SK-N-SH (cell line): ENCODE results near the gene INTS3. TPM values are rescaled to one million over a fixed set of nuclear protein-coding genes. Genes with fewer than 3 reads are reported as not detected.

Experiments
- CTCF ChIA-PET: fragments of 300-600, 350-600 bp; formaldehyde crosslinking; extraction: SDS; loops from one replicate; lab custom pipeline; 2021; lab: Yijun Ruan, JAX
- POLR2A ChIA-PET: fragments of 350-600 bp; sonication (Branson Sonifier 250); formaldehyde crosslinking; extraction: SDS; loops from one replicate; lab custom pipeline; 2020; ENCODE audit warnings: antibody characterized with exemption, inconsistent platforms; lab: Yijun Ruan, JAX
- DNase-seq: peaks from one replicate; pipeline ENCODE4 v3.0.0; 2012
- H2AFZ ChIP-seq: fragments of 200-600 bp; sonication (generic); 2 replicates; pipeline ENCODE4 v1.8.1; 2016; ENCODE audit warnings: antibody characterized with exemption, mild to moderate bottlenecking, low read depth
- H3F3A ChIP-seq: fragments of 200-600 bp; sonication (generic); replicated peaks from 2 replicates; pipeline ENCODE3; 2016; ENCODE audit warnings: antibody characterized with exemption, mild to moderate bottlenecking; ENCODE audit not compliant: insufficient read depth
- H3K27ac ChIP-seq, 2 experiments: fragments of 200-500 bp in 1 of 2; fragments of 200-600 bp in 1 of 2; sonication (Bioruptor generic) in 1 of 2; sonication (generic), shearing (Covaris generic) in 1 of 2; 2 replicates each; pipeline versions ENCODE4 v1.5.1 to v1.6.1; 2014 to 2016; ENCODE audit warnings: low read depth in 2 of 2, inconsistent platforms in 1 of 2, low read length in 1 of 2, mild to moderate bottlenecking in 1 of 2, mixed read lengths in 1 of 2
- H3K27me3 ChIP-seq: fragments of 200-600 bp; sonication (generic), shearing (Covaris generic); 2 replicates; pipeline ENCODE4 v1.6.1; 2016; ENCODE audit warnings: mixed run types; ENCODE audit not compliant: insufficient read depth
- H3K36me3 ChIP-seq, 2 experiments: fragments of 200-500 bp in 1 of 2; fragments of 200-600 bp in 1 of 2; sonication (Bioruptor generic) in 1 of 2; sonication (generic) in 1 of 2; replicated peaks in 1 of 2; 2 replicates each; pipeline versions ENCODE3 to v1.5.1; 2014 to 2016; ENCODE audit warnings: low read length in 1 of 2, mild to moderate bottlenecking in 1 of 2; ENCODE audit not compliant: insufficient read depth in 2 of 2, control insufficient read depth in 1 of 2
- H3K4me1 ChIP-seq, 2 experiments: fragments of 200-500 bp in 1 of 2; fragments of 200-600 bp in 1 of 2; sonication (Bioruptor generic) in 1 of 2; sonication (generic), shearing (Covaris generic) in 1 of 2; 2 replicates each; pipeline versions ENCODE4 v1.5.1 to v1.6.1; 2014 to 2016; ENCODE audit warnings: low read depth in 1 of 2, low read length in 1 of 2, mixed run types in 1 of 2; ENCODE audit not compliant: insufficient read depth in 2 of 2, control insufficient read depth in 1 of 2
- H3K4me2 ChIP-seq: fragments of 200-600 bp; sonication (generic), shearing (Covaris generic); 2 replicates; pipeline ENCODE4 v1.6.1; 2017; ENCODE audit warnings: mixed run types
- H3K4me3 ChIP-seq, 2 experiments: fragments of 200-500 bp in 1 of 2; fragments of 200-600 bp in 1 of 2; sonication (Bioruptor generic) in 1 of 2; sonication (generic), shearing (Covaris generic) in 1 of 2; 2 replicates each; pipeline versions ENCODE4 v1.5.1 to v1.8.1; 2014 to 2016; ENCODE audit warnings: low read depth in 2 of 2, inconsistent platforms in 1 of 2, low read length in 1 of 2, mild to moderate bottlenecking in 1 of 2, mixed read lengths in 1 of 2, moderate library complexity in 1 of 2
- H3K79me2 ChIP-seq: fragments of 200-600 bp; sonication (generic); 2 replicates; pipeline ENCODE4 v1.8.1; 2017; ENCODE audit warnings: mild to moderate bottlenecking; ENCODE audit not compliant: insufficient read depth
- H3K9ac ChIP-seq: fragments of 200-600 bp; sonication (generic); 2 replicates; pipeline ENCODE4 v1.6.1; 2017; ENCODE audit warnings: mixed run types
- H3K9me2 ChIP-seq: fragments of 200-600 bp; sonication (generic); 2 replicates; pipeline ENCODE4 v1.6.1; 2017; ENCODE audit warnings: mixed run types
- H3K9me3 ChIP-seq: fragments of 200-600 bp; sonication (generic); 2 replicates; pipeline ENCODE4 v1.6.1; 2017; ENCODE audit warnings: mixed run types, mild to moderate bottlenecking, moderate library complexity
- H4K20me1 ChIP-seq: fragments of 200-600 bp; sonication (generic); 2 replicates; pipeline ENCODE4 v1.6.1; 2017; ENCODE audit warnings: mild to moderate bottlenecking, mixed run types; ENCODE audit not compliant: insufficient read depth
- CTCF ChIP-seq: fragments of 200-600 bp; sonication (generic); IDR thresholded peaks from 2 replicates; pipeline ENCODE4 v1.6.1; 2017; ENCODE audit warnings: antibody characterized with exemption, mild to moderate bottlenecking, moderate library complexity
- ELF1 ChIP-seq: IDR thresholded peaks from 2 replicates; pipeline ENCODE4 v1.4.0; 2012
- EP300 ChIP-seq, 2 experiments: IDR thresholded peaks; 2 replicates each; pipeline versions ENCODE4 v1.4.0 to v1.6.1; 2012; ENCODE audit warnings: borderline replicate concordance in 1 of 2, low read depth in 1 of 2, low read length in 1 of 2
- FOXM1 ChIP-seq: IDR thresholded peaks from 2 replicates; pipeline ENCODE4 v1.4.0; 2012; ENCODE audit warnings: low read depth, mild to moderate bottlenecking
- JUND ChIP-seq: IDR thresholded peaks from 2 replicates; pipeline ENCODE4 v1.4.0; 2012
- RAD21 ChIP-seq: IDR thresholded peaks from 2 replicates; pipeline ENCODE4 v1.6.1; 2012; ENCODE audit warnings: mild to moderate bottlenecking, low read length
- REST ChIP-seq: IDR thresholded peaks from 2 replicates; pipeline ENCODE4 v1.6.1; 2012; ENCODE audit warnings: mild to moderate bottlenecking, low read depth, low read length, moderate library complexity
- RXRA ChIP-seq: IDR thresholded peaks from 2 replicates; pipeline ENCODE4 v1.4.0; 2012; ENCODE audit warnings: low read depth, mild to moderate bottlenecking, borderline replicate concordance
- SIN3A ChIP-seq: IDR thresholded peaks from 2 replicates; pipeline ENCODE4 v1.6.1; 2012; ENCODE audit warnings: low read depth, mild to moderate bottlenecking, low read length, moderate library complexity, borderline replicate concordance
- TAF1 ChIP-seq: IDR thresholded peaks from 2 replicates; pipeline ENCODE4 v1.6.1; 2012; ENCODE audit warnings: low read depth, mild to moderate bottlenecking, low read length, moderate library complexity, borderline replicate concordance
- USF1 ChIP-seq: IDR thresholded peaks from 2 replicates; pipeline ENCODE4 v1.4.0; 2012; ENCODE audit warnings: low read depth, borderline replicate concordance
- YY1 ChIP-seq: IDR thresholded peaks from 2 replicates; pipeline ENCODE4 v1.4.0; 2012; ENCODE audit warnings: low read depth, mild to moderate bottlenecking
- WGBS: methylation state at CpG from one replicate; pipeline ENCODE4 v1.1.6; 2017; ENCODE audit warnings: low lambda C conversion rate; 5-methylcytosine and 5-hydroxymethylcytosine counted together
- polyA plus RNA-seq, 3 experiments: library from polyadenylated mRNA; depleted of rRNA; stranded (reverse); fragments of >200 nt; gene quantifications; 2 replicates each; pipeline ENCODE4 v1.2.3, GENCODE V29; 2012

Gene INTS3
- polyA plus RNA-seq, 1 of the 3 experiments (the other 2 are of a cell fraction): 64.3 TPM

GRCh38 chr1:153801028-153801625 lies 73.3 kb downstream of the INTS3 start:
- Histone ChIP-seq H4K20me1 (no peaks in the 10 kb centered on the region), H3K9me3 (no peaks in the 10 kb centered on the region), H3F3A (peaks cover 5% of the 10 kb centered on the region), H3K9ac (no peak overlapping the region), H2AFZ (no peak overlapping the region), H3K4me2 (no peak overlapping the region), H3K79me2 (no peaks in the 10 kb centered on the region), H3K27me3 (no peaks in the 10 kb centered on the region), H3K4me1 (peaks cover 5 to 8% of the 10 kb centered on the region in 2 experiments; a peak in 2 of 4 replicates), H3K36me3 (peaks cover 0 to 7% of the 10 kb centered on the region in 2 experiments), H3K4me3 (no peak overlapping the region), H3K27ac (no peak overlapping the region; a peak in 1 of 4 replicates), H3K9me2 (no peaks in the 10 kb centered on the region)
- ChIA-PET POLR2A (interaction anchor here (1.1 kb wide), 1 partner anchor 190 kb away, joined by 3 read pairs; the partner anchor contains the start of gene RPS27), CTCF (interaction anchor here (0.8 to 3.7 kb wide), 7 partner anchors 10 to 186 kb away, joined by 3 to 26 read pairs (median 4); partner anchors contain the start of gene RAB13)
- TF ChIP-seq YY1: no peak
- no peak for TF ChIP-seq ELF1
- no peak for TF ChIP-seq EP300 (IDR thresholded peaks at IDR 0.05; ENCODE audit: borderline replicate concordance in 1 of 2, low read depth in 1 of 2, low read length in 1 of 2)
- TF ChIP-seq RAD21: no peak
- no peak for TF ChIP-seq JUND
- no peak for TF ChIP-seq CTCF
- WGBS: 98% methylated on average over 6 of the region's 6 CpGs
- DNase-seq: no peak

- no peaks in the 10 kb centered on the region for H4K20me1 ChIP-seq
- H3K4me3 ChIP-seq: no peak overlapping the region
- TF ChIP-seq YY1 (no peak), TAF1 (no peak), USF1 (no peak), RAD21 (no peak), CTCF (no peak), SIN3A (no peak), RXRA (no peak), FOXM1 (no peak), REST (no peak)
- H3K27ac ChIP-seq: peak overlapping the region in 1 of 2 experiments; percentile 26; a peak in 1 of 4 replicates
- H3K9ac ChIP-seq: no peak overlapping the region
- H3F3A ChIP-seq: peaks cover 5% of the 10 kb centered on the region
- H3K79me2 ChIP-seq: no peaks in the 10 kb centered on the region
- POLR2A ChIA-PET: interaction anchor here (0.6 to 1.1 kb wide), 2 partner anchors 183 to 189 kb away, joined by 3 read pairs; partner anchors contain the start of gene RPS27
- H3K27me3 ChIP-seq: no peaks in the 10 kb centered on the region
- no peak overlapping the region for H2AFZ ChIP-seq
- H3K9me2 ChIP-seq: no peaks in the 10 kb centered on the region
- H3K4me2 ChIP-seq: no peak overlapping the region
- DNase-seq: no peak
- CTCF ChIA-PET: interaction anchor here (0.9 to 3.7 kb wide), 12 partner anchors 9 to 191 kb away, joined by 3 to 26 read pairs (median 4); partner anchors contain the start of genes DENND4B and RAB13
- peaks cover 5 to 8% of the 10 kb centered on the region in 2 experiments; a peak in 2 of 4 replicates for H3K4me1 ChIP-seq
- WGBS: 91% methylated on average over 7 of the region's 7 CpGs
- H3K9me3 ChIP-seq: no peaks in the 10 kb centered on the region
- peaks cover 0 to 11% of the 10 kb centered on the region in 2 experiments for H3K36me3 ChIP-seq
Measured at GRCh38 chr1:153801786-153802697, 74.2 kb downstream of the INTS3 start.
